H1 (cell line): Measurements from ENCODE around the gene HDAC11. TPM values are rescaled to one million over a fixed set of nuclear protein-coding genes. Genes with fewer than 3 reads are reported as not detected.

Experiments
- CTCF ChIA-PET: fragments of 300-600 bp; sonication (Branson Sonifier 250); formaldehyde crosslinking; loops from one replicate; lab custom pipeline; 2021; ENCODE audit not compliant: partially characterized antibody; lab: Charles Lee
- POLR2A ChIA-PET: fragments of 300-600 bp; sonication (Branson Sonifier 250); formaldehyde crosslinking; loops from one replicate; lab custom pipeline; 2021; ENCODE audit warnings: inconsistent platforms; ENCODE audit not compliant: partially characterized antibody; lab: Charles Lee
- DNase-seq, 2 experiments: peaks; one replicate each; pipeline versions ENCODE4 v3.0.0 to v3.0.0-alpha.2; 2010 to 2022; ENCODE audit warnings: low spot score in 2 of 2, low read depth in 1 of 2, mixed read lengths in 1 of 2
- FAIRE-seq: peaks from 2 replicates; lab custom pipeline; 2011; peaks lifted over from hg19 to GRCh38; lab: Jason Lieb, UNC
- H2AFZ ChIP-seq: 2 replicates; pipeline ENCODE4 v1.8.1; 2012; ENCODE audit warnings: low read length, inconsistent platforms
- H2AK5ac ChIP-seq: 2 replicates; pipeline ENCODE4 v1.6.1; 2013; ENCODE audit warnings: low read depth, low read length
- H2BK120ac ChIP-seq: replicated peaks from 2 replicates; pipeline ENCODE3; 2013; ENCODE audit warnings: low read depth, low read length, inconsistent platforms
- H2BK12ac ChIP-seq: 2 replicates; pipeline ENCODE4 v1.6.1; 2013; ENCODE audit warnings: low read depth, low read length
- H2BK15ac ChIP-seq: 2 replicates; pipeline ENCODE4 v1.6.1; 2013; ENCODE audit warnings: low read length
- H2BK20ac ChIP-seq: 2 replicates; pipeline ENCODE4 v1.6.1; 2013; ENCODE audit warnings: low read length
- H2BK5ac ChIP-seq: 2 replicates; pipeline ENCODE4 v1.6.1; 2013; ENCODE audit warnings: low read depth, low read length
- H3K14ac ChIP-seq: 2 replicates; pipeline ENCODE4 v1.6.1; 2013; ENCODE audit warnings: inconsistent platforms; ENCODE audit not compliant: insufficient read length
- H3K18ac ChIP-seq: 2 replicates; pipeline ENCODE4 v1.6.1; 2013; ENCODE audit warnings: low read length; ENCODE audit errors: extremely low read depth
- H3K23ac ChIP-seq: 2 replicates; pipeline ENCODE4 v1.6.1; 2013; ENCODE audit warnings: inconsistent platforms; ENCODE audit not compliant: insufficient read length
- H3K23me2 ChIP-seq: 2 replicates; pipeline ENCODE4 v1.6.1; 2013; ENCODE audit warnings: low read depth, low read length
- H3K27ac ChIP-seq: 2 replicates; pipeline ENCODE4 v1.6.1; 2011; ENCODE audit warnings: low read depth, low read length, inconsistent platforms
- H3K27me3 ChIP-seq, 4 experiments: replicated peaks in 1 of 4; 1 replicate in 1 of 4; 2 replicates in 3 of 4; pipeline versions ENCODE4 v1.6.1 to v1.8.1; 2011 to 2013; ENCODE audit warnings: low read length in 3 of 4, mild to moderate bottlenecking in 3 of 4, inconsistent platforms in 2 of 4, mixed read lengths in 2 of 4, moderate library complexity in 1 of 4; ENCODE audit not compliant: control insufficient read depth in 3 of 4, insufficient read depth in 3 of 4; ENCODE audit errors: extremely low read depth in 1 of 4
- H3K36me3 ChIP-seq, 4 experiments: 2 replicates each; pipeline versions ENCODE4 v1.6.1 to v1.8.1; 2011 to 2013; ENCODE audit warnings: mild to moderate bottlenecking in 4 of 4, low read length in 3 of 4, moderate library complexity in 2 of 4, control low read depth in 1 of 4, inconsistent platforms in 1 of 4; ENCODE audit not compliant: insufficient read depth in 4 of 4, control insufficient read depth in 2 of 4
- H3K4ac ChIP-seq: replicated peaks from 2 replicates; pipeline ENCODE3; 2013; ENCODE audit warnings: low read length, low read depth, mixed read lengths, inconsistent platforms; ENCODE audit not compliant: insufficient read length
- H3K4me1 ChIP-seq, 4 experiments: replicated peaks in 1 of 4; 1 replicate in 1 of 4; 2 replicates in 3 of 4; pipeline versions ENCODE4 v1.6.1 to v1.8.1; 2011 to 2013; ENCODE audit warnings: low read length in 3 of 4, inconsistent platforms in 2 of 4, mixed read lengths in 1 of 4; ENCODE audit not compliant: insufficient read depth in 4 of 4, control insufficient read depth in 3 of 4
- H3K4me2 ChIP-seq, 2 experiments: 2 replicates each; pipeline versions ENCODE4 v1.6.1 to v1.8.1; 2011 to 2013; ENCODE audit warnings: low read depth in 2 of 2, low read length in 2 of 2, control low read depth in 1 of 2, inconsistent platforms in 1 of 2, mild to moderate bottlenecking in 1 of 2; ENCODE audit not compliant: insufficient read depth in 1 of 2
- H3K4me3 ChIP-seq, 4 experiments: fragments of 200-600, 300-600 bp in 1 of 4; sonication (generic), shearing (Covaris generic), sonication (Bioruptor Twin) in 1 of 4; 2 replicates each; pipeline versions ENCODE4 v1.5.1 to v1.8.1; 2011 to 2016; ENCODE audit warnings: low read length in 4 of 4, low read depth in 3 of 4, control low read depth in 2 of 4, inconsistent platforms in 2 of 4, mild to moderate bottlenecking in 2 of 4, mixed read lengths in 1 of 4, moderate library complexity in 1 of 4; ENCODE audit not compliant: insufficient read depth in 2 of 4; ENCODE audit errors: extremely low read depth in 1 of 4
- H3K56ac ChIP-seq: replicated peaks from 2 replicates; pipeline ENCODE3; 2013; ENCODE audit warnings: low read depth, mild to moderate bottlenecking, mixed read lengths, low read length, inconsistent platforms; ENCODE audit not compliant: insufficient read length
- H3K79me1 ChIP-seq: 2 replicates; pipeline ENCODE4 v1.6.1; 2013; ENCODE audit warnings: low read depth, low read length, control low read depth
- H3K79me2 ChIP-seq, 2 experiments: 2 replicates each; pipeline versions ENCODE4 v1.6.1 to v1.8.1; 2012 to 2013; ENCODE audit warnings: low read length in 2 of 2, mild to moderate bottlenecking in 2 of 2, inconsistent platforms in 1 of 2; ENCODE audit not compliant: insufficient read depth in 2 of 2, control insufficient read depth in 1 of 2
- H3K9ac ChIP-seq, 4 experiments: replicated peaks in 1 of 4; 1 replicate in 1 of 4; 2 replicates in 3 of 4; pipeline versions ENCODE4 v1.6.1 to v1.8.1; 2011 to 2013; ENCODE audit warnings: low read depth in 3 of 4, low read length in 3 of 4, control low read depth in 2 of 4, mild to moderate bottlenecking in 2 of 4, moderate library complexity in 2 of 4, inconsistent platforms in 1 of 4; ENCODE audit errors: extremely low read depth in 1 of 4
- H3K9me3 ChIP-seq, 2 experiments: 2 replicates each; pipeline versions ENCODE4 v1.6.1 to v1.8.1; 2012 to 2013; ENCODE audit warnings: mild to moderate bottlenecking in 2 of 2, moderate library complexity in 2 of 2, control low read depth in 1 of 2, inconsistent platforms in 1 of 2, low read depth in 1 of 2, low read length in 1 of 2, mixed read lengths in 1 of 2; ENCODE audit not compliant: insufficient read depth in 2 of 2
- H4K20me1 ChIP-seq, 2 experiments: replicated peaks in 1 of 2; 2 replicates each; pipeline versions ENCODE3 to v1.8.1; 2011 to 2013; ENCODE audit warnings: inconsistent platforms in 2 of 2, low read length in 2 of 2, mild to moderate bottlenecking in 1 of 2; ENCODE audit not compliant: insufficient read depth in 2 of 2, control insufficient read depth in 1 of 2
- H4K5ac ChIP-seq: 2 replicates; pipeline ENCODE4 v1.6.1; 2013; ENCODE audit warnings: low read length, low read depth, mixed read lengths, inconsistent platforms; ENCODE audit not compliant: insufficient read length
- H4K8ac ChIP-seq: 2 replicates; pipeline ENCODE4 v1.8.0; 2013; ENCODE audit warnings: mild to moderate bottlenecking, moderate library complexity, low read length, inconsistent platforms; ENCODE audit not compliant: insufficient read depth; ENCODE audit errors: extremely low read depth
- H4K91ac ChIP-seq: replicated peaks from 2 replicates; pipeline ENCODE3; 2013; ENCODE audit warnings: low read length, mixed read lengths, inconsistent platforms; ENCODE audit not compliant: insufficient read length
- ASH2L ChIP-seq: fragments of 200-600, 300-600 bp; sonication (generic); IDR thresholded peaks from one replicate; pipeline ENCODE4 v1.7.1; 2017; ENCODE audit warnings: low read length
- CBX5 ChIP-seq: fragments of 300-800, 300-1000 bp; sonication (generic); IDR thresholded peaks from 2 replicates; pipeline ENCODE4 v1.7.1; 2016; ENCODE audit warnings: antibody characterized with exemption, low read length, low read depth
- CEBPB ChIP-seq: IDR thresholded peaks from 2 replicates; pipeline ENCODE4 v1.6.1; 2012; ENCODE audit warnings: low read depth, low read length
- CHD1 ChIP-seq: IDR thresholded peaks from 2 replicates; pipeline ENCODE4 v1.6.1; 2012; ENCODE audit warnings: low read depth, low read length, improper control_type of control experiment
- CHD2 ChIP-seq: IDR thresholded peaks from 2 replicates; pipeline ENCODE4 v1.6.1; 2012; ENCODE audit warnings: low read length, improper control_type of control experiment
- CTBP2 ChIP-seq: IDR thresholded peaks from 2 replicates; pipeline ENCODE4 v1.7.0; 2011; ENCODE audit warnings: borderline replicate concordance, mild to moderate bottlenecking, moderate library complexity, mixed read lengths, low read length; ENCODE audit not compliant: insufficient read depth, insufficient read length
- FOSL1 ChIP-seq: IDR thresholded peaks from 2 replicates; pipeline ENCODE4 v1.6.1; 2011; ENCODE audit warnings: mild to moderate bottlenecking, low read depth, low read length, moderate library complexity; ENCODE audit not compliant: insufficient read depth
- GABPA ChIP-seq: IDR thresholded peaks from 2 replicates; pipeline ENCODE4 v1.6.1; 2011; ENCODE audit warnings: mild to moderate bottlenecking, low read length, moderate library complexity, borderline replicate concordance; ENCODE audit not compliant: insufficient read depth
- HDAC6 ChIP-seq: IDR thresholded peaks from one replicate; pipeline ENCODE4 v1.7.1; 2012; ENCODE audit warnings: low read depth, mild to moderate bottlenecking, inconsistent platforms, low read length, moderate library complexity
- KDM5A ChIP-seq: fragments of 200-600 bp; IDR thresholded peaks from 2 replicates; pipeline ENCODE4 v1.7.1; 2012; ENCODE audit warnings: mild to moderate bottlenecking, low read length, inconsistent platforms, mixed read lengths
- RNF2 ChIP-seq: fragments of 200-900, 300-1000 bp; sonication (generic); IDR thresholded peaks from 2 replicates; pipeline ENCODE4 v1.7.1; 2016; ENCODE audit warnings: borderline replicate concordance, low read depth, mild to moderate bottlenecking, antibody characterized with exemption, low read length; ENCODE audit not compliant: poor library complexity, severe bottlenecking; ENCODE audit errors: missing control alignments
- SP1 ChIP-seq: IDR thresholded peaks from 2 replicates; pipeline ENCODE4 v1.6.1; 2011; ENCODE audit warnings: low read depth, low read length
- TAF1 ChIP-seq: IDR thresholded peaks from 2 replicates; pipeline ENCODE4 v1.6.1; 2011; ENCODE audit warnings: mild to moderate bottlenecking, low read depth, low read length
- whole genome bisulfite sequencing, 2 experiments: shearing (Covaris generic) in 1 of 2; methylation state at CpG; one replicate each; pipeline versions ENCODE4 v1.1.6 to v1.1.7; 2013 to 2015; ENCODE audit warnings: low lambda C conversion rate in 2 of 2, mixed read lengths in 2 of 2, inconsistent platforms in 1 of 2, low coverage in 1 of 2, missing lambda C conversion rate in 1 of 2; ENCODE audit not compliant: insufficient replicate concordance in 2 of 2, insufficient coverage in 1 of 2, insufficient read length in 1 of 2; ENCODE audit errors: extremely low coverage in 1 of 2, missing lambda C conversion rate in 1 of 2; 5-methylcytosine and 5-hydroxymethylcytosine counted together
- polyA plus RNA-seq, 7 experiments: library from polyadenylated mRNA; depleted of rRNA in 3 of 7; stranded (reverse) in 5 of 7; unstranded in 2 of 7; fragments of >200 nt in 5 of 7; fragments of 200-250 nt in 2 of 7; gene quantifications; 1 replicate in 5 of 7; 2 replicates in 1 of 7; 4 replicates in 1 of 7; pipeline versions ENCODE4 v1.2.1 to v1.2.3, GENCODE V29; 2011 to 2013; ENCODE audit warnings: missing spikeins in 2 of 7, mixed read lengths in 2 of 7
- total RNA-seq: library from RNA; stranded (reverse); fragmentation: NEBNext Ultra II Directional; extraction: Animal tissue kit (Norgen Biotek cat#: 25700); gene quantifications from 2 replicates; pipeline ENCODE4 v1.2.1, GENCODE V29; 2021

Gene HDAC11
- total and polyA plus RNA-seq, 2 of the 8 experiments (the other 6 are each of a cell fraction or from before 2014, with no cell fraction given) = 6.8 to 7.4 TPM

DNA sequence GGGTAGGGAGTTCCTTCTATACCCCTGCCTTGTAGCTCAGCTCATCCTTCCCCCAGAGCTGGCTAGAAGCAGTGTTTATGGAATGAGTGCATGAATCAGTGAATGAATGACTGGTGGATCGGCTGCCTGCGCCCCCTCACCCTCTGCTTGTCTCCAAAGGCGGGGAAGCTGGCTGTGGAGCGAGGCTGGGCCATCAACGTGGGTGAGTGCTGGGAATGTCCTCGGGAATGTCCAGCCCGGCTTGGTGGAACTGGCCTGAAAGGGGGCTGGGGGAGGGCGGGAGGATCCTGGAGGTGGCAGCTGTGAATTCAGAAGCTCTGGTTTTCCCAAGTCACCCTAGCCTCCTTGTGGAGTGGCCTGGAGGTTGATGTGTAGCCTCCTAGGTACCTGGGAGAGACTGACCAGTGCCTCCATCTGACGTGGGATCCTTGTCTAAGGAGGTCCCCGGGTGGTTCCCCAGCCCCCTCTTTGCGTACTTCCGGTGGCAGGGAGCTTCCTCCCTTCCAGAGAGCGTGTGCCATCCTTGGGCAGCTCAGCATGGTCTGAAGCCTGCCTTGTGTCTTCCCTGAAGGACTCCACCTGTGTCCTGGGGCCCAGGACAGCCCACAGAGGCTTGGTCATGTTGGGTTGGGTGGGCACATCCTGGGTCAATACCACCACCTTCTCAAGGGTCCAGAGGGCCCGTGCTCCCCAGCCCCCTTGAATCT, 18.4 kb downstream of the HDAC11 start:
- H2BK20ac ChIP-seq = no peak overlapping the region
- H3K36me3 ChIP-seq = no peaks in the 10 kb centered on the region
- H3K27ac ChIP-seq = no peak overlapping the region
- H2BK15ac ChIP-seq = no peak overlapping the region
- no peak for DNase-seq
- no peaks in the 10 kb centered on the region for H3K27me3 ChIP-seq
- no peak overlapping the region for H3K18ac ChIP-seq
- no peak for FAIRE-seq
- H3K23me2 ChIP-seq = no peaks in the 10 kb centered on the region
- no peak overlapping the region for H2BK12ac ChIP-seq
- H2BK120ac ChIP-seq = no peak overlapping the region
- H2AK5ac ChIP-seq = no peak overlapping the region
- H2AFZ ChIP-seq = no peak overlapping the region
- H3K4me1 ChIP-seq = peaks cover 0 to 3% (median 1%) of the 10 kb centered on the region in 4 experiments; a peak in 2 of 7 replicates
- H4K8ac ChIP-seq = no peak overlapping the region; the same call in 1 of the 2 replicates
- H3K79me2 ChIP-seq = no peaks in the 10 kb centered on the region
- H3K9ac ChIP-seq = no peak overlapping the region
- 81% methylated on average over 13 of the region's 14 CpGs; no CpG with 5 or more reads in 1 of the 2 experiments for WGBS, 2 experiments
- H3K4ac ChIP-seq = no peak overlapping the region
- H3K56ac ChIP-seq = no peak overlapping the region
- H4K20me1 ChIP-seq = peaks cover 0 to 7% of the 10 kb centered on the region in 2 experiments
- no peak overlapping the region for H3K23ac ChIP-seq
- no peak overlapping the region for H4K91ac ChIP-seq
- H2BK5ac ChIP-seq = no peak overlapping the region
- no peaks in the 10 kb centered on the region for H3K79me1 ChIP-seq
- no peak overlapping the region for H4K5ac ChIP-seq
- no peak overlapping the region for H3K4me3 ChIP-seq
- ChIA-PET POLR2A (interaction anchor here (0.9 kb wide), 1 partner anchor 16 kb away, joined by 3 read pairs; no protein-coding TSS in a partner anchor), CTCF (interaction anchor here (0.6 to 26.8 kb wide), 21 partner anchors 17 to 538 kb away, joined by 3 to 856 read pairs (median 4); partner anchors contain the start of genes FBLN2 and HDAC11)
- no peaks in the 10 kb centered on the region for H3K9me3 ChIP-seq
- H3K14ac ChIP-seq = no peak overlapping the region
- no peak overlapping the region for H3K4me2 ChIP-seq
- no peak for TF ChIP-seq KDM5A
- no peak for TF ChIP-seq RNF2
- no peak for TF ChIP-seq CEBPB
- no peak for TF ChIP-seq CBX5
- no peak for TF ChIP-seq TAF1
- TF ChIP-seq FOSL1 = no peak
- TF ChIP-seq ASH2L = no peak
- TF ChIP-seq CHD1 = no peak
- no peak for TF ChIP-seq CHD2
- no peak for TF ChIP-seq GABPA
- TF ChIP-seq HDAC6 = no peak
- TF ChIP-seq SP1 = no peak
- no peak for TF ChIP-seq CTBP2
